ENCODE results near the gene TBX10. TPM values are rescaled to one million over a fixed set of nuclear protein-coding genes. Genes with fewer than 3 reads are reported as not detected.
A peak's percentile ranks its signal among the peaks of the same experiment; 100 is the strongest.
"Not testable (repeated sequence)": the region's sequence is repeated elsewhere in the genome, so short reads cannot be mapped to it uniquely, and the experiment has no call there.

The TBX10 gene
- total RNA-seq, 4 donors from 2014 or later, result not detected

- H3K36me3 ChIP-seq; H3K4me1 ChIP-seq; intact Hi-C loops (cut with DNase I); DNase-seq; H3K4me3 ChIP-seq (replicated peaks in 1 of 3); H3K27me3 ChIP-seq; H3K27ac ChIP-seq; H3K9me3 ChIP-seq: not testable (repeated sequence)
- TF ChIP-seq CTCF (IDR thresholded peaks at IDR 0.05), result peak in 2 of 6 experiments; percentile 6 to 24
- 57 to 65% methylated on average over 5 of the region's 5 CpGs for WGBS, 2 donors
These were observed 20.1 kb upstream of the TBX10 start for GRCh38 chr11:67659651-67660165.

GRCh38 chr11:67657300-67657699 lies 17.7 kb upstream of the TBX10 start:
- intact Hi-C loops (cut with DNase I), result no loop called here
- H3K36me3 ChIP-seq, result no peaks in the 10 kb centered on the region
- no peaks in the 10 kb centered on the region for H3K9me3 ChIP-seq
- H3K4me3 ChIP-seq (replicated peaks in 1 of 3), result no peak overlapping the region
- no peak for DNase-seq
- no peaks in the 10 kb centered on the region for H3K4me1 ChIP-seq
- 41 to 54% methylated on average over 3 of the region's 3 CpGs for WGBS, 2 donors
- TF ChIP-seq POLR2A (IDR thresholded peaks at IDR 0.05) (no peak), CTCF (IDR thresholded peaks at IDR 0.05) (no peak)
- no peaks in the 10 kb centered on the region for H3K27me3 ChIP-seq
- no peak overlapping the region for H3K27ac ChIP-seq

GRCh38 chr11:67656278-67656922 lies 16.8 kb upstream of the TBX10 start:
- 94 to 96% methylated on average over 4 of the region's 4 CpGs for WGBS, 2 donors
- no peak for DNase-seq
- Histone ChIP-seq H3K36me3 (no peaks in the 10 kb centered on the region), H3K9me3 (no peaks in the 10 kb centered on the region), H3K27ac (no peak overlapping the region), H3K4me1 (no peaks in the 10 kb centered on the region), H3K27me3 (no peaks in the 10 kb centered on the region), H3K4me3 (replicated peaks in 1 of 3) (no peak overlapping the region)
- intact Hi-C loops (cut with DNase I), result no loop called here
- no peak for TF ChIP-seq POLR2A (IDR thresholded peaks at IDR 0.05)
- no peak for TF ChIP-seq CTCF (IDR thresholded peaks at IDR 0.05)

- no peak for DNase-seq
- no peak overlapping the region for H3K27ac ChIP-seq
- H3K4me1 ChIP-seq, result no peaks in the 10 kb centered on the region
- no peaks in the 10 kb centered on the region for H3K9me3 ChIP-seq
- no peaks in the 10 kb centered on the region for H3K36me3 ChIP-seq
- H3K27me3 ChIP-seq, result no peaks in the 10 kb centered on the region
- intact Hi-C loops (cut with DNase I), result no loop called here
- WGBS, 2 donors, result 75% methylated on average over 9 of the region's 9 CpGs
- no peak overlapping the region for H3K4me3 ChIP-seq (replicated peaks in 1 of 3)
- TF ChIP-seq POLR2A (IDR thresholded peaks at IDR 0.05), result no peak
These were observed 14.7 kb upstream of the TBX10 start for GRCh38 chr11:67654225-67654624.

- DNase-seq, result no peak
- H3K27ac ChIP-seq, result no peak overlapping the region
- H3K4me3 ChIP-seq (replicated peaks in 1 of 3), result no peak overlapping the region
- H3K9me3 ChIP-seq, result no peaks in the 10 kb centered on the region
- no peaks in the 10 kb centered on the region for H3K36me3 ChIP-seq
- intact Hi-C loops (cut with DNase I), result no loop called here
- H3K27me3 ChIP-seq, result no peaks in the 10 kb centered on the region
- H3K4me1 ChIP-seq, result no peaks in the 10 kb centered on the region
- 80 to 84% methylated on average over 14 to 15 of the region's 15 CpGs for WGBS, 2 donors
- TF ChIP-seq CTCF (IDR thresholded peaks at IDR 0.05), result no peak
- no peak for TF ChIP-seq POLR2A (IDR thresholded peaks at IDR 0.05)
These were observed 13.6 kb upstream of the TBX10 start for GRCh38 chr11:67652965-67653845.
